HCT116 (cell line): ENCODE data around the gene CDC42BPA.

ENCODE experiments used
- CTCF ChIP-seq, 3 experiments: fragments of 200-600 bp in 1 of 3; sonication (generic) in 1 of 3; IDR thresholded peaks in 2 of 3; conservative IDR thresholded peaks in 1 of 3; 2 replicates each; pipeline ENCODE4 v1.5.1; 2012 to 2017; ENCODE audit warnings: low read depth in 2 of 3, low read length in 2 of 3, antibody characterized with exemption in 1 of 3, borderline replicate concordance in 1 of 3, control low read depth in 1 of 3, mild to moderate bottlenecking in 1 of 3, mixed read lengths in 1 of 3, mixed run types in 1 of 3, moderate library complexity in 1 of 3; ENCODE audit not compliant: insufficient read depth in 1 of 3
- EZH2 ChIP-seq: fragments of 200-600 bp; sonication (generic); IDR thresholded peaks from 2 replicates; pipeline ENCODE4 v1.6.1; 2017; ENCODE audit warnings: antibody characterized with exemption, mixed run types
- EZH2phosphoT487 ChIP-seq: fragments of 200-600 bp; IDR thresholded peaks from 2 replicates; pipeline ENCODE4 v1.6.1; 2018; ENCODE audit warnings: antibody characterized with exemption, borderline replicate concordance
- JUND ChIP-seq: IDR thresholded peaks from 2 replicates; pipeline ENCODE4 v1.6.1; 2012
- POLR2A ChIP-seq: IDR thresholded peaks from 2 replicates; pipeline ENCODE4 v1.7.0; 2011; ENCODE audit warnings: borderline replicate concordance; ENCODE audit not compliant: insufficient read depth, insufficient read length; ENCODE audit errors: extremely low read depth
- REST ChIP-seq: IDR thresholded peaks from 2 replicates; pipeline ENCODE4 v1.6.1; 2012; ENCODE audit warnings: low read depth
- SRF ChIP-seq: IDR thresholded peaks from 2 replicates; pipeline ENCODE4 v1.6.1; 2012; ENCODE audit warnings: low read depth

- TF ChIP-seq JUND = no peak
- no peak for TF ChIP-seq CTCF (IDR thresholded peaks at IDR 0.05 in 2 of 3, conservative IDR thresholded peaks at IDR 0.05 in 1 of 3; ENCODE audit: borderline replicate concordance in 1 of 3, insufficient read depth in 1 of 3, low read depth in 2 of 3, low read length in 2 of 3)
- TF ChIP-seq EZH2phosphoT487 = no peak
- no peak for TF ChIP-seq SRF
- no peak for TF ChIP-seq POLR2A
- TF ChIP-seq EZH2 = no peak
- TF ChIP-seq REST = no peak
Measured at GRCh38 chr1:227086636-227087035, 231.7 kb downstream of the CDC42BPA start.
